ENCODE measurements around the gene SYDE2.
A peak's percentile ranks its signal among the peaks of the same experiment; 100 is the strongest.
"Not testable (repeated sequence)": the region's sequence is repeated elsewhere in the genome, so short reads cannot be mapped to it uniquely, and the experiment has no call there.

The SYDE2 gene

DNA sequence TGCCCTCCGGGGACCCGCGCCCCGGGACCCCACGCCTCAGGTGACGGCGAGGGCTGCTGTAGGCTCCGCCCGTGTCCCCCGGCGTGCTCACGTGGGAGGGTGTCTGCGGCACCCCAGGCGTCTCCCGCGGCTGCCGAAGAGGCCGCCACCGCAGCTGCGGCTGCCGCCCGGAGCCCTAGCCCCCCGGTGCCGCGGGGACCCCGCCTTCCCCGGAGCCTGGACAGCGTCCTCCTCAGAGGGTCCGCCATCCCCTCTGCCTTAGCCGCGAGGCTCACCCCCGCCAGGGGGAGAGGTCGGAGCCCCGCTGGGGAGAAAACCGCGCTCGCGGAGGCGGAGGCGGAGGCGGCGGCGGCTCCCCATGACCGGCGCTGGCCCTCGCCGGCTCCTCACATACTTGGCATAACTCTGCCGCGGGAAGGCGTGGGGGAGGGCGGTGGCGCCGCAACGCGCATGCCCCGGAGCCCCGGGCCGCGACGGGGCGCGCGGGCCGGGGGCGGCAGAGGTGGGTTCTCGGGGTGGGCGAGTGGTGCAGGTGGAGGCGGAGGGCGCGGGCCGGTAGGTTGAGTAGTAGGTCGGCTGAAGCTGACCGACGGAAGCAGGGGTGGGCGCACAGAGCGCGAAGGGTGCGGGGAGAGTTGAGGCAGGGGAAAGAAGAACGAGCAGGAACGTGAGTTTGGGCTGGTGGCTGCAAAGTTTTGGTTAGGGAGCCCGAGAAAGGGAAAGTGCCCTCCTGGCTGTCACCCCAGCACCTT, 700 bp upstream of the SYDE2 start:
- peak overlapping the region in 1 of 2 experiments; percentile 84 for H3K27ac ChIP-seq (ENCODE audit: insufficient read depth in 1 of 2, low read depth in 1 of 2, low read length in 2 of 2, poor library complexity in 1 of 2, severe bottlenecking in 2 of 2)
- peaks cover 4 to 24% (median 19%) of the 10 kb centered on the region in 4 experiments for H3K4me1 ChIP-seq (ENCODE audit: control extremely low read depth in 1 of 4, control insufficient read depth in 4 of 4, insufficient read depth in 4 of 4, low read length in 3 of 4)
- no peaks in the 10 kb centered on the region for H3K9me3 ChIP-seq (ENCODE audit: control extremely low read depth in 1 of 5, control insufficient read depth in 4 of 5, insufficient read depth in 2 of 5, low read depth in 1 of 5, low read length in 4 of 5)
- peak; percentile 65 to 90 (median 83) for DNase-seq
- H3K36me3 ChIP-seq (ENCODE audit: control insufficient read depth in 4 of 4, insufficient read depth in 4 of 4, low read length in 3 of 4): no peaks in the 10 kb centered on the region
- CTCF ChIA-PET: interaction anchor here (1.3 kb wide), 1 partner anchor 53 kb away, joined by 3 read pairs; no protein-coding TSS in a partner anchor
- POLR2A ChIA-PET: interaction anchor here (0.6 to 2.1 kb wide), 3 partner anchors 10 to 74 kb away, joined by 3 to 4 read pairs (median 3); partner anchors contain the start of genes BCL10 and C1orf52
- 0% methylated on average over 75 of the region's 81 CpGs for WGBS (ENCODE audit: insufficient coverage)
- peaks cover 0 to 7% (median 0%) of the 10 kb centered on the region in 5 experiments for H3K27me3 ChIP-seq (replicated peaks in 2 of 5; ENCODE audit: control insufficient read depth in 4 of 5, insufficient read depth in 5 of 5, low read length in 4 of 5)
- H3K4me3 ChIP-seq (ENCODE audit: control insufficient read depth in 1 of 7, extremely low read depth in 1 of 7, insufficient read depth in 4 of 7, low read depth in 2 of 7, low read length in 6 of 7): peak overlapping the region; percentile 32 to 96 (median 86)

GRCh38 chr1:85199667-85200462, 951 bp downstream of the SYDE2 start:
- POLR2A ChIA-PET: interaction anchor here (0.9 to 2.1 kb wide), 3 partner anchors 10 to 76 kb away, joined by 3 to 4 read pairs (median 3); partner anchors contain the start of genes BCL10 and C1orf52
- H3K4me3 ChIP-seq (ENCODE audit: control insufficient read depth in 1 of 7, extremely low read depth in 1 of 7, insufficient read depth in 4 of 7, low read depth in 2 of 7, low read length in 6 of 7): peak overlapping the region; percentile 32 to 96 (median 86)
- peak in 2 of 3 donors; percentile 44 to 51 for DNase-seq

DNA sequence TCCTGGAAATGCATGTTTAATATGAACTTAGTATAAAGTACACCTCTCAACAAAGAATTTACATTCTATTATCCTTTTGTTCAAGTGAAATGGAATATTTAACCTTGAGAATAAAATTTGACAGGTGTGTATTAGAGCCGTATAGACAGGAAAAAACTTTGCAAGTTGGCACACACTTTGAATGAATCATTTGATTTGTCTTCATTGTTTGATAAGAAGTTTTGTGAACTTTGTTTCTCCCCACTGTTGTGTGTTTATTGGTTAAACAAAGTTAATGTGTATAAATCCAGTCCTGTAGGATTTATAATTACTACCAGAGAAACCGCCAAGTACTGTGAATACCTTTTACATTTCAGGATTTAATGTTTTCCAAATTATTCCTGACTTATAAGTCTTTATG, 2.0 kb downstream of the SYDE2 start:
- POLR2A ChIA-PET: no interaction called here
- CTCF ChIA-PET: interaction anchor here (1.3 kb wide), 1 partner anchor 60 kb away, joined by 3 read pairs; no protein-coding TSS in a partner anchor
- DNase-seq: no peak
- H3K4me3 ChIP-seq (ENCODE audit: control insufficient read depth in 1 of 7, extremely low read depth in 1 of 7, insufficient read depth in 4 of 7, low read depth in 2 of 7, low read length in 6 of 7): peak overlapping the region in 3 of 7 experiments; percentile 13 to 86 (median 40)
- peaks cover 4 to 24% (median 19%) of the 10 kb centered on the region in 4 experiments for H3K4me1 ChIP-seq (ENCODE audit: control extremely low read depth in 1 of 4, control insufficient read depth in 4 of 4, insufficient read depth in 4 of 4, low read length in 3 of 4)
- peak overlapping the region in 1 of 2 experiments; percentile 34 for H3K27ac ChIP-seq (ENCODE audit: insufficient read depth in 1 of 2, low read depth in 1 of 2, low read length in 2 of 2, poor library complexity in 1 of 2, severe bottlenecking in 2 of 2)
- no peaks in the 10 kb centered on the region for H3K36me3 ChIP-seq (ENCODE audit: control insufficient read depth in 4 of 4, insufficient read depth in 4 of 4, low read length in 3 of 4)
- peaks cover 0 to 7% (median 0%) of the 10 kb centered on the region in 5 experiments for H3K27me3 ChIP-seq (replicated peaks in 2 of 5; ENCODE audit: control insufficient read depth in 4 of 5, insufficient read depth in 5 of 5, low read length in 4 of 5)
- no peaks in the 10 kb centered on the region for H3K9me3 ChIP-seq (ENCODE audit: control extremely low read depth in 1 of 5, control insufficient read depth in 4 of 5, insufficient read depth in 2 of 5, low read depth in 1 of 5, low read length in 4 of 5)
- WGBS (ENCODE audit: insufficient coverage): 50% methylated on average over 1 of the region's 2 CpGs

More at GRCh38 chr1:85199667-85200462, 951 bp downstream of the SYDE2 start:
- CTCF ChIA-PET: interaction anchor here (0.6 to 1.2 kb wide), 5 partner anchors 10 to 1697 kb away, joined by 3 to 4 read pairs (median 3); no protein-coding TSS in a partner anchor
- WGBS (ENCODE audit: insufficient coverage): 4% methylated on average over 23 of the region's 26 CpGs
- peak overlapping the region in 1 of 2 experiments; percentile 54 for H3K27ac ChIP-seq (ENCODE audit: insufficient read depth in 1 of 2, low read depth in 1 of 2, low read length in 2 of 2, poor library complexity in 1 of 2, severe bottlenecking in 2 of 2)
- H3K4me1 ChIP-seq (ENCODE audit: control extremely low read depth in 1 of 4, control insufficient read depth in 4 of 4, insufficient read depth in 4 of 4, low read length in 3 of 4): peaks cover 4 to 24% (median 19%) of the 10 kb centered on the region in 4 experiments
- peaks cover 0 to 7% (median 0%) of the 10 kb centered on the region in 5 experiments for H3K27me3 ChIP-seq (replicated peaks in 2 of 5; ENCODE audit: control insufficient read depth in 4 of 5, insufficient read depth in 5 of 5, low read length in 4 of 5)
- no peaks in the 10 kb centered on the region for H3K36me3 ChIP-seq (ENCODE audit: control insufficient read depth in 4 of 4, insufficient read depth in 4 of 4, low read length in 3 of 4)
- no peaks in the 10 kb centered on the region for H3K9me3 ChIP-seq (ENCODE audit: control extremely low read depth in 1 of 5, control insufficient read depth in 4 of 5, insufficient read depth in 2 of 5, low read depth in 1 of 5, low read length in 4 of 5)

DNA sequence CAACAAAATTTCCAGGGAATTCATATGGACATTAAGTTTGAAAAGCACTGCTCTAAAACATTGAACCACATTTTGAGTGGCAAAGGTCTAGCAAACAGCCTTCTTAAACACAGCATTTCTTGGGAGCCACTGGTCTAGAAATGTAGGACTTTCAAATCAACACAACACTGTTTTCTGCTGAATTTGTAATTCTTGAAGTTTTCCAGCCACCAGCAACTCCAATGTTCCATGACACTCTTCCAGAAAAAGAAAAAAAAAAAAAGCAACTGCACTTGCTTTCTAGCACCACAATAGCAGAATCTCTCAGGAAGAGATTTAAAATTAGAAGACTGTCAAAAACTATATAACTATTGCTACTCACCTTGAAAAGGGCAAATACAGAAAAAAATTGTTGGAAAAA, 4.5 kb downstream of the SYDE2 start:
- Histone ChIP-seq H3K27ac (ENCODE audit: insufficient read depth in 1 of 2, low read depth in 1 of 2, low read length in 2 of 2, poor library complexity in 1 of 2, severe bottlenecking in 2 of 2) (no peak overlapping the region), H3K27me3 (replicated peaks in 2 of 5; ENCODE audit: control insufficient read depth in 4 of 5, insufficient read depth in 5 of 5, low read length in 4 of 5) (peaks cover 0 to 2% (median 0%) of the 10 kb centered on the region in 5 experiments), H3K36me3 (ENCODE audit: control insufficient read depth in 4 of 4, insufficient read depth in 4 of 4, low read length in 3 of 4) (no peaks in the 10 kb centered on the region), H3K4me3 (ENCODE audit: control insufficient read depth in 1 of 7, extremely low read depth in 1 of 7, insufficient read depth in 4 of 7, low read depth in 2 of 7, low read length in 6 of 7) (no peak overlapping the region), H3K9me3 (ENCODE audit: control extremely low read depth in 1 of 5, control insufficient read depth in 4 of 5, insufficient read depth in 2 of 5, low read depth in 1 of 5, low read length in 4 of 5) (no peaks in the 10 kb centered on the region), H3K4me1 (ENCODE audit: control extremely low read depth in 1 of 4, control insufficient read depth in 4 of 4, insufficient read depth in 4 of 4, low read length in 3 of 4) (peaks cover 0 to 15% (median 9%) of the 10 kb centered on the region in 4 experiments)
- DNase-seq: no peak
- CTCF ChIA-PET: interaction anchor here (1.2 kb wide), 1 partner anchor 58 kb away, joined by 4 read pairs; no protein-coding TSS in a partner anchor
- POLR2A ChIA-PET: no interaction called here

DNA sequence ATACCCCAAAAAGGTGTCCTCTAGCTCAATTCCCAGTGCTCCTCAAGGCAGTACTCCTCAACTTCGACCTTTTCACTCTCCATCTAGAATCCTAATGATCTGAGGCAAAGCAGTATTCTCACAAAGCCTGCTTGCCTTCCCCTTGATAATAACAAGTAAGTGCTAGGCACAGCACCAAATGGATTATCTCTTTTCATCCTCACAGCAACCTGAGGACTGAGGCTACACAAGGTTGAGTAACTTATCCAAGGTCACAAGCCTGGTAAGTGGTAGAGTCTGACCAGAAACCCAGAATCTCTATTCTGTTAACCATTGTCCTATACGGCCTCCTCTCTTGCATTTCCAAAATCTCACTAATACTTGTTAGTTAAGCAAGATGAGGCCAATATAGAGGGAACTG, 5.1 kb downstream of the SYDE2 start:
- Histone ChIP-seq H3K4me3 (ENCODE audit: control insufficient read depth in 1 of 7, extremely low read depth in 1 of 7, insufficient read depth in 4 of 7, low read depth in 2 of 7, low read length in 6 of 7) (no peak overlapping the region), H3K27me3 (replicated peaks in 2 of 5; ENCODE audit: control insufficient read depth in 4 of 5, insufficient read depth in 5 of 5, low read length in 4 of 5) (peaks cover 0 to 2% (median 0%) of the 10 kb centered on the region in 5 experiments), H3K27ac (ENCODE audit: insufficient read depth in 1 of 2, low read depth in 1 of 2, low read length in 2 of 2, poor library complexity in 1 of 2, severe bottlenecking in 2 of 2) (no peak overlapping the region), H3K36me3 (ENCODE audit: control insufficient read depth in 4 of 4, insufficient read depth in 4 of 4, low read length in 3 of 4) (no peaks in the 10 kb centered on the region), H3K4me1 (ENCODE audit: control extremely low read depth in 1 of 4, control insufficient read depth in 4 of 4, insufficient read depth in 4 of 4, low read length in 3 of 4) (peaks cover 0 to 15% (median 9%) of the 10 kb centered on the region in 4 experiments), H3K9me3 (ENCODE audit: control extremely low read depth in 1 of 5, control insufficient read depth in 4 of 5, insufficient read depth in 2 of 5, low read depth in 1 of 5, low read length in 4 of 5) (no peaks in the 10 kb centered on the region)
- ChIA-PET POLR2A (no interaction called here), CTCF (interaction anchor here (1.2 to 2.0 kb wide), 2 partner anchors 14 to 59 kb away, joined by 4 read pairs; no protein-coding TSS in a partner anchor)
- no peak for DNase-seq
- 100% methylated on average over 1 of the region's 2 CpGs for WGBS (ENCODE audit: insufficient coverage)

DNA sequence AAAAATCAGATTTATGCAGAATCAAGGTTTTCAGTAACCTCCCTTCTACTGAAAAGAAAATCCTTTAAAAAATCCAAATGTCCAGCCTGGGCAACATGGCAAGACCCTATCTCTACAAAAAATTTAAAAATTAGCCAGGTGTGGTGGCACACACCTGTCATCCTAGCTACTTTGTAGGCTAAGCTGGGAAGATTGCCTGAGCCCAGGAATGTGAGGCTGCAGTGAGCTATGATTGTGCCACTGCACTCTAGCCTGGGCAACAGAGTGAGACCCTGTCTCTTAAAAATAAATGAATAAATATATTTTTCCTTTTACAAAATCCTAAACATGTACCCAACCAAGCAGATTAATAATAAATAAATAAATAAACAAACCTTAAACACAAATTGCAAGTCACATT, 8.7 kb downstream of the SYDE2 start:
- DNase-seq; H3K36me3 ChIP-seq (ENCODE audit: control insufficient read depth in 4 of 4, insufficient read depth in 4 of 4, low read length in 3 of 4); H3K27ac ChIP-seq (ENCODE audit: insufficient read depth in 1 of 2, low read depth in 1 of 2, low read length in 2 of 2, poor library complexity in 1 of 2, severe bottlenecking in 2 of 2); H3K4me1 ChIP-seq (ENCODE audit: control extremely low read depth in 1 of 4, control insufficient read depth in 4 of 4, insufficient read depth in 4 of 4, low read length in 3 of 4); H3K9me3 ChIP-seq (ENCODE audit: control extremely low read depth in 1 of 5, control insufficient read depth in 4 of 5, insufficient read depth in 2 of 5, low read depth in 1 of 5, low read length in 4 of 5); H3K27me3 ChIP-seq (replicated peaks in 2 of 5; ENCODE audit: control insufficient read depth in 4 of 5, insufficient read depth in 5 of 5, low read length in 4 of 5); CTCF ChIA-PET; H3K4me3 ChIP-seq (ENCODE audit: control insufficient read depth in 1 of 7, extremely low read depth in 1 of 7, insufficient read depth in 4 of 7, low read depth in 2 of 7, low read length in 6 of 7): not testable (repeated sequence)
- POLR2A ChIA-PET: interaction anchor here (0.6 kb wide), 1 partner anchor 10 kb away, joined by 3 read pairs; no protein-coding TSS in a partner anchor
